H1 (cell line): ENCODE measurements around the gene ZBTB46. TPM values are rescaled to one million over a fixed set of nuclear protein-coding genes. Genes with fewer than 3 reads are reported as not detected.
"Not testable (repeated sequence)": the region's sequence is repeated elsewhere in the genome, so short reads cannot be mapped to it uniquely, and the experiment has no call there.

Source experiments
- CTCF ChIA-PET: fragments of 300-600 bp; sonication (Branson Sonifier 250); formaldehyde crosslinking; loops from one replicate; lab custom pipeline; 2021; ENCODE audit not compliant: partially characterized antibody; lab: Charles Lee
- POLR2A ChIA-PET: fragments of 300-600 bp; sonication (Branson Sonifier 250); formaldehyde crosslinking; loops from one replicate; lab custom pipeline; 2021; ENCODE audit warnings: inconsistent platforms; ENCODE audit not compliant: partially characterized antibody; lab: Charles Lee
- DNase-seq, 2 experiments: peaks; one replicate each; pipeline versions ENCODE4 v3.0.0 to v3.0.0-alpha.2; 2010 to 2022; ENCODE audit warnings: low spot score in 2 of 2, low read depth in 1 of 2, mixed read lengths in 1 of 2
- FAIRE-seq: peaks from 2 replicates; lab custom pipeline; 2011; peaks lifted over from hg19 to GRCh38; lab: Jason Lieb, UNC
- H2AFZ ChIP-seq: 2 replicates; pipeline ENCODE4 v1.8.1; 2012; ENCODE audit warnings: low read length, inconsistent platforms
- H2AK5ac ChIP-seq: 2 replicates; pipeline ENCODE4 v1.6.1; 2013; ENCODE audit warnings: low read depth, low read length
- H2BK120ac ChIP-seq: replicated peaks from 2 replicates; pipeline ENCODE3; 2013; ENCODE audit warnings: low read depth, low read length, inconsistent platforms
- H2BK12ac ChIP-seq: 2 replicates; pipeline ENCODE4 v1.6.1; 2013; ENCODE audit warnings: low read depth, low read length
- H2BK15ac ChIP-seq: 2 replicates; pipeline ENCODE4 v1.6.1; 2013; ENCODE audit warnings: low read length
- H2BK20ac ChIP-seq: 2 replicates; pipeline ENCODE4 v1.6.1; 2013; ENCODE audit warnings: low read length
- H2BK5ac ChIP-seq: 2 replicates; pipeline ENCODE4 v1.6.1; 2013; ENCODE audit warnings: low read depth, low read length
- H3K14ac ChIP-seq: 2 replicates; pipeline ENCODE4 v1.6.1; 2013; ENCODE audit warnings: inconsistent platforms; ENCODE audit not compliant: insufficient read length
- H3K18ac ChIP-seq: 2 replicates; pipeline ENCODE4 v1.6.1; 2013; ENCODE audit warnings: low read length; ENCODE audit errors: extremely low read depth
- H3K23ac ChIP-seq: 2 replicates; pipeline ENCODE4 v1.6.1; 2013; ENCODE audit warnings: inconsistent platforms; ENCODE audit not compliant: insufficient read length
- H3K23me2 ChIP-seq: 2 replicates; pipeline ENCODE4 v1.6.1; 2013; ENCODE audit warnings: low read depth, low read length
- H3K27ac ChIP-seq: 2 replicates; pipeline ENCODE4 v1.6.1; 2011; ENCODE audit warnings: low read depth, low read length, inconsistent platforms
- H3K27me3 ChIP-seq, 4 experiments: replicated peaks in 1 of 4; 1 replicate in 1 of 4; 2 replicates in 3 of 4; pipeline versions ENCODE4 v1.6.1 to v1.8.1; 2011 to 2013; ENCODE audit warnings: low read length in 3 of 4, mild to moderate bottlenecking in 3 of 4, inconsistent platforms in 2 of 4, mixed read lengths in 2 of 4, moderate library complexity in 1 of 4; ENCODE audit not compliant: control insufficient read depth in 3 of 4, insufficient read depth in 3 of 4; ENCODE audit errors: extremely low read depth in 1 of 4
- H3K36me3 ChIP-seq, 4 experiments: 2 replicates each; pipeline versions ENCODE4 v1.6.1 to v1.8.1; 2011 to 2013; ENCODE audit warnings: mild to moderate bottlenecking in 4 of 4, low read length in 3 of 4, moderate library complexity in 2 of 4, control low read depth in 1 of 4, inconsistent platforms in 1 of 4; ENCODE audit not compliant: insufficient read depth in 4 of 4, control insufficient read depth in 2 of 4
- H3K4ac ChIP-seq: replicated peaks from 2 replicates; pipeline ENCODE3; 2013; ENCODE audit warnings: low read length, low read depth, mixed read lengths, inconsistent platforms; ENCODE audit not compliant: insufficient read length
- H3K4me1 ChIP-seq, 4 experiments: replicated peaks in 1 of 4; 1 replicate in 1 of 4; 2 replicates in 3 of 4; pipeline versions ENCODE4 v1.6.1 to v1.8.1; 2011 to 2013; ENCODE audit warnings: low read length in 3 of 4, inconsistent platforms in 2 of 4, mixed read lengths in 1 of 4; ENCODE audit not compliant: insufficient read depth in 4 of 4, control insufficient read depth in 3 of 4
- H3K4me2 ChIP-seq, 2 experiments: 2 replicates each; pipeline versions ENCODE4 v1.6.1 to v1.8.1; 2011 to 2013; ENCODE audit warnings: low read depth in 2 of 2, low read length in 2 of 2, control low read depth in 1 of 2, inconsistent platforms in 1 of 2, mild to moderate bottlenecking in 1 of 2; ENCODE audit not compliant: insufficient read depth in 1 of 2
- H3K4me3 ChIP-seq, 4 experiments: fragments of 200-600, 300-600 bp in 1 of 4; sonication (generic), shearing (Covaris generic), sonication (Bioruptor Twin) in 1 of 4; 2 replicates each; pipeline versions ENCODE4 v1.5.1 to v1.8.1; 2011 to 2016; ENCODE audit warnings: low read length in 4 of 4, low read depth in 3 of 4, control low read depth in 2 of 4, inconsistent platforms in 2 of 4, mild to moderate bottlenecking in 2 of 4, mixed read lengths in 1 of 4, moderate library complexity in 1 of 4; ENCODE audit not compliant: insufficient read depth in 2 of 4; ENCODE audit errors: extremely low read depth in 1 of 4
- H3K56ac ChIP-seq: replicated peaks from 2 replicates; pipeline ENCODE3; 2013; ENCODE audit warnings: low read depth, mild to moderate bottlenecking, mixed read lengths, low read length, inconsistent platforms; ENCODE audit not compliant: insufficient read length
- H3K79me1 ChIP-seq: 2 replicates; pipeline ENCODE4 v1.6.1; 2013; ENCODE audit warnings: low read depth, low read length, control low read depth
- H3K79me2 ChIP-seq, 2 experiments: 2 replicates each; pipeline versions ENCODE4 v1.6.1 to v1.8.1; 2012 to 2013; ENCODE audit warnings: low read length in 2 of 2, mild to moderate bottlenecking in 2 of 2, inconsistent platforms in 1 of 2; ENCODE audit not compliant: insufficient read depth in 2 of 2, control insufficient read depth in 1 of 2
- H3K9ac ChIP-seq, 4 experiments: replicated peaks in 1 of 4; 1 replicate in 1 of 4; 2 replicates in 3 of 4; pipeline versions ENCODE4 v1.6.1 to v1.8.1; 2011 to 2013; ENCODE audit warnings: low read depth in 3 of 4, low read length in 3 of 4, control low read depth in 2 of 4, mild to moderate bottlenecking in 2 of 4, moderate library complexity in 2 of 4, inconsistent platforms in 1 of 4; ENCODE audit errors: extremely low read depth in 1 of 4
- H3K9me3 ChIP-seq, 2 experiments: 2 replicates each; pipeline versions ENCODE4 v1.6.1 to v1.8.1; 2012 to 2013; ENCODE audit warnings: mild to moderate bottlenecking in 2 of 2, moderate library complexity in 2 of 2, control low read depth in 1 of 2, inconsistent platforms in 1 of 2, low read depth in 1 of 2, low read length in 1 of 2, mixed read lengths in 1 of 2; ENCODE audit not compliant: insufficient read depth in 2 of 2
- H4K20me1 ChIP-seq, 2 experiments: replicated peaks in 1 of 2; 2 replicates each; pipeline versions ENCODE3 to v1.8.1; 2011 to 2013; ENCODE audit warnings: inconsistent platforms in 2 of 2, low read length in 2 of 2, mild to moderate bottlenecking in 1 of 2; ENCODE audit not compliant: insufficient read depth in 2 of 2, control insufficient read depth in 1 of 2
- H4K5ac ChIP-seq: 2 replicates; pipeline ENCODE4 v1.6.1; 2013; ENCODE audit warnings: low read length, low read depth, mixed read lengths, inconsistent platforms; ENCODE audit not compliant: insufficient read length
- H4K8ac ChIP-seq: 2 replicates; pipeline ENCODE4 v1.8.0; 2013; ENCODE audit warnings: mild to moderate bottlenecking, moderate library complexity, low read length, inconsistent platforms; ENCODE audit not compliant: insufficient read depth; ENCODE audit errors: extremely low read depth
- H4K91ac ChIP-seq: replicated peaks from 2 replicates; pipeline ENCODE3; 2013; ENCODE audit warnings: low read length, mixed read lengths, inconsistent platforms; ENCODE audit not compliant: insufficient read length
- WGBS, 2 experiments: shearing (Covaris generic) in 1 of 2; methylation state at CpG; one replicate each; pipeline versions ENCODE4 v1.1.6 to v1.1.7; 2013 to 2015; ENCODE audit warnings: low lambda C conversion rate in 2 of 2, mixed read lengths in 2 of 2, inconsistent platforms in 1 of 2, low coverage in 1 of 2, missing lambda C conversion rate in 1 of 2; ENCODE audit not compliant: insufficient replicate concordance in 2 of 2, insufficient coverage in 1 of 2, insufficient read length in 1 of 2; ENCODE audit errors: extremely low coverage in 1 of 2, missing lambda C conversion rate in 1 of 2; 5-methylcytosine and 5-hydroxymethylcytosine counted together
- polyA plus RNA-seq, 7 experiments: library from polyadenylated mRNA; depleted of rRNA in 3 of 7; stranded (reverse) in 5 of 7; unstranded in 2 of 7; fragments of >200 nt in 5 of 7; fragments of 200-250 nt in 2 of 7; gene quantifications; 1 replicate in 5 of 7; 2 replicates in 1 of 7; 4 replicates in 1 of 7; pipeline versions ENCODE4 v1.2.1 to v1.2.3, GENCODE V29; 2011 to 2013; ENCODE audit warnings: missing spikeins in 2 of 7, mixed read lengths in 2 of 7
- total RNA-seq: library from RNA; stranded (reverse); fragmentation: NEBNext Ultra II Directional; extraction: Animal tissue kit (Norgen Biotek cat#: 25700); gene quantifications from 2 replicates; pipeline ENCODE4 v1.2.1, GENCODE V29; 2021

ZBTB46 gene
- total and polyA plus RNA-seq, 2 of the 8 experiments (the other 6 are each of a cell fraction or from before 2014, with no cell fraction given), result 6.4 to 22.4 TPM

DNA sequence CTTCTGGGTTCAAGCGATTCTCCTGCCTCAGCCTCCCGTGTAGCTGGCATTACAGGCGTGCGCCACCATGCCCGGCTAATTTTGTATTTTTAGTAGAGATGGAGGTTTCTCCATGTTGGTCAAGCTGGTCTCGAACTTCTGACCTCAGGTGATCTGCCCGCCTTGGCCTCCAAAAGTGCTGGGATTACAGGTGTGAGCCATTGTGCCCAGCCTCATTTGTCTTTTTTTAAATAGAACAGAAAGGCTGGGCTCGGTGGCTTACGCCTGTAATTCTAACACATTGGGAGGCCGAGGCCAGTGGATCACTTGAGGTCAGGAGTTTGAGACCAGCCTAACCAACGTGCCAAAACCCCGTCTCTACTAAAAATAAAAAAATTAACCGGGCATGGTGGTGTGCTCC lies 36.0 kb upstream of the ZBTB46 start:
- not testable (repeated sequence) for H3K4me2 ChIP-seq, H2BK5ac ChIP-seq, FAIRE-seq, H3K79me1 ChIP-seq, H3K56ac ChIP-seq, H4K91ac ChIP-seq, H3K9ac ChIP-seq, H2AFZ ChIP-seq, H3K14ac ChIP-seq, H3K4ac ChIP-seq, H3K23ac ChIP-seq, H3K23me2 ChIP-seq, H4K5ac ChIP-seq, DNase-seq, H3K9me3 ChIP-seq, H2BK120ac ChIP-seq, H2BK20ac ChIP-seq, H3K4me3 ChIP-seq, H3K27ac ChIP-seq, H2AK5ac ChIP-seq, H2BK12ac ChIP-seq, H2BK15ac ChIP-seq, H3K18ac ChIP-seq, H4K8ac ChIP-seq, H3K4me1 ChIP-seq, H3K27me3 ChIP-seq
- Histone ChIP-seq H4K20me1 (peaks cover 0 to 10% of the 10 kb centered on the region in 2 experiments), H3K36me3 (peaks cover 12 to 17% (median 16%) of the 10 kb centered on the region in 4 experiments; a peak in 7 of 8 replicates), H3K79me2 (peaks cover 0 to 50% of the 10 kb centered on the region in 2 experiments; a peak in 2 of 4 replicates)
- WGBS, 2 experiments, result 91% methylated on average over 13 of the region's 13 CpGs; no CpG with 5 or more reads in 1 of the 2 experiments
- ChIA-PET POLR2A (interaction anchor here (0.7 to 4.4 kb wide), 8 partner anchors 12 to 212 kb away, joined by 3 to 34 read pairs (median 4); partner anchors contain the start of genes DNAJC5 and RGS19), CTCF (interaction anchor here (0.6 to 5.8 kb wide), 6 partner anchors 11 to 423 kb away, joined by 3 to 59 read pairs (median 4); no protein-coding TSS in a partner anchor)
